DND-41 (cell line): ENCODE measurements around the gene RPH3AL.

Experiments used
- CTCF ChIP-seq: IDR thresholded peaks from 2 replicates; pipeline ENCODE4 v1.5.1; 2012; ENCODE audit warnings: borderline replicate concordance, low read length, moderate library complexity, mild to moderate bottlenecking; ENCODE audit not compliant: poor library complexity, severe bottlenecking; ENCODE audit errors: extremely low read depth
- EZH2 ChIP-seq: IDR thresholded peaks from 3 replicates; pipeline ENCODE4 v1.6.1; 2012; ENCODE audit warnings: borderline replicate concordance, low read depth, mild to moderate bottlenecking, moderate library complexity, low read length, inconsistent platforms; ENCODE audit not compliant: severe bottlenecking

- TF ChIP-seq CTCF (no peak), EZH2 (no peak)
Measured at GRCh38 chr17:290121-290521, 62.5 kb downstream of the RPH3AL start.
